NCI-H524 (cell line): ENCODE data around the gene PLCB4.
A peak's percentile ranks its signal among the peaks of the same experiment; 100 is the strongest.

Experiments used
- DNase-seq, 2 experiments: peaks; one replicate each; lab custom pipeline; 2025; lab: John Stamatoyannopoulos, UW

PLCB4 gene

GRCh38 chr20:9270831-9271230 lies 201.9 kb downstream of the PLCB4 start:
- no peak for DNase-seq

GRCh38 chr20:9276966-9277468 lies 208.1 kb downstream of the PLCB4 start:
- no peak for DNase-seq

- no peak for DNase-seq
Measured at GRCh38 chr20:9279918-9280401, 211.1 kb downstream of the PLCB4 start.

GRCh38 chr20:9280666-9281065 lies 211.8 kb downstream of the PLCB4 start:
- DNase-seq = no peak

GRCh38 chr20:9281803-9282202 lies 212.9 kb downstream of the PLCB4 start:
- no peak for DNase-seq

GRCh38 chr20:9285617-9286016 lies 216.7 kb downstream of the PLCB4 start:
- no peak for DNase-seq

- no peak for DNase-seq
Measured at GRCh38 chr20:9286501-9287461, 217.9 kb downstream of the PLCB4 start.

GRCh38 chr20:9287826-9288225 lies 218.9 kb downstream of the PLCB4 start:
- DNase-seq = peak in 1 of 2 experiments; percentile 22

- DNase-seq = no peak
Measured at GRCh38 chr20:9290331-9290730, 221.4 kb downstream of the PLCB4 start.

GRCh38 chr20:9293145-9293544 lies 224.3 kb downstream of the PLCB4 start:
- DNase-seq = no peak

- DNase-seq = no peak
Measured at GRCh38 chr20:9294041-9294440, 225.2 kb downstream of the PLCB4 start.

GRCh38 chr20:9298906-9299305 lies 230.0 kb downstream of the PLCB4 start:
- no peak for DNase-seq

- no peak for DNase-seq
Measured at GRCh38 chr20:9300080-9300479, 231.2 kb downstream of the PLCB4 start.

- no peak for DNase-seq
Measured at GRCh38 chr20:9300534-9300933, 231.6 kb downstream of the PLCB4 start.

- peak; percentile 40 to 70 for DNase-seq
Measured at GRCh38 chr20:9301129-9302090, 232.5 kb downstream of the PLCB4 start.

- DNase-seq = no peak
Measured at GRCh38 chr20:9302091-9302462, 233.2 kb downstream of the PLCB4 start.

- DNase-seq = no peak
Measured at GRCh38 chr20:9306521-9306920, 237.6 kb downstream of the PLCB4 start.

GRCh38 chr20:9308056-9308455 lies 239.2 kb downstream of the PLCB4 start:
- no peak for DNase-seq

GRCh38 chr20:9311132-9311531 lies 242.2 kb downstream of the PLCB4 start:
- DNase-seq = no peak

- DNase-seq = peak; percentile 36 to 64
Measured at GRCh38 chr20:9319687-9320384, 250.9 kb downstream of the PLCB4 start.

- DNase-seq = no peak
Measured at GRCh38 chr20:9321007-9321406, 252.1 kb downstream of the PLCB4 start.

GRCh38 chr20:9322661-9323060 lies 253.8 kb downstream of the PLCB4 start:
- no peak for DNase-seq
